GM20431 (cell line): Measurements from ENCODE around the gene CCBE1.

Experiments
- in situ Hi-C: fragments of 300-500 bp; cut with MseI, MboI; formaldehyde crosslinking; loops from one replicate; pipeline ENCODE4 v1.15.0; 2020; ENCODE audit warnings: low sequenced_read_pairs; ENCODE audit not compliant: unreplicated experiment

CCBE1 gene

DNA sequence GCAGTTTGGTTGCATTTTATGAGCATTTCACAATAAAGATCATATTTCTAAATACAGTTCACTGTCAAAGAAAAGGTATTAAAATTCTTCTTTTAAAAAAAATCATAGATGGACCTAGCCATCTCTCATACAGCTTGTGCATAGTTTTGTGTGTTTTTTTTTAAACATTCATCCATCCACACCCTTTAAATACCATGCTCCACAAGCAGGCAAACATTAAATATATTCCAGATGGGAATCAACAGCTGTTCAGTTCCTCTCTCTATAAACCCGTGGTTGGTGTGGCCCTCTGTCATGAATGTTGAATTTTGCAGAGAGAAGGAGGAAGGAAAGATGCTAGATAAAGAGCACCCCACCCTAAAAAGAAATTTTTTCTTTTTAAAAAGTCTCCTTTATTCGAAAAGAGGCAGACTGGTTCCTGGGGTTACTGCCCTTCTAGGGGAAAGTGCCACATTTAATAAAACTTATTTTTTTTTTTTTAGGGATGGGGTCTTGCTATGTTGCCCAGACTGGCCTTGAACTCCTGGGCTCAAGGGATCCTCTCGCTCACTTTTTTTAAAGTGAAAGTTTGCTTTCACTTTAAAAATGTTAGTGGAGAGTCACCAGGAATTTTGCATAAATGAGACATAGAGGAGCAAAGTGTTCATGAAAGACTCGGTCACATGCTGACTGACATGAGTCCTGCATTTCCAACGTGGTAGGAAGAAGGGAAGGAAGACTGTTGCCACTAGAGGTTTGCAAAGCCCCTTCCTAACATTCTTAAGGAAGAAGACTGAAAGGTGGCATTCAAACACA is 264.2 kb downstream of the CCBE1 start:
- in situ Hi-C loops, result no loop called here

DNA sequence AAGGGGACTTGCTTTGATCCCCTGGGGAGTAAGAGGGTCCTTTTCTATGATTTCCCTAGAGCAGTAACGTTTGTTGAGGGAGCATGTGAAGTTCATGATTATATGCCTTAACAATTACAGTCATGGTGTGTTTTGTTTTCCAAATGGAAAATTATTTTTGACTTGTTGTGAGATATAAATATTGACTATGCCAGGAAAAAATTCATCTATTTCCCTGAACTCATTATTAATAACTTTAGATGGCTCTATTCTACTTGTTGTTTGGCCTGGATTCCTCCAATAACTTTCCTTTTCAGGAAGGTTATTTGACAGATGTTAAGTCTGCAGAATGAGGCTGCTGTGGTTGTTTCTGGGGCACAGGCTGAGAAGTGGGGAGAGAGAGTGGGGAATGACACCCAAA is 266.1 kb downstream of the CCBE1 start:
- in situ Hi-C loops, result no loop called here

GRCh38 chr18:59429608-59430007 is 267.6 kb downstream of the CCBE1 start:
- in situ Hi-C loops, result no loop called here

- in situ Hi-C loops, result no loop called here
Measured at GRCh38 chr18:59428018-59428417, 269.2 kb downstream of the CCBE1 start.

DNA sequence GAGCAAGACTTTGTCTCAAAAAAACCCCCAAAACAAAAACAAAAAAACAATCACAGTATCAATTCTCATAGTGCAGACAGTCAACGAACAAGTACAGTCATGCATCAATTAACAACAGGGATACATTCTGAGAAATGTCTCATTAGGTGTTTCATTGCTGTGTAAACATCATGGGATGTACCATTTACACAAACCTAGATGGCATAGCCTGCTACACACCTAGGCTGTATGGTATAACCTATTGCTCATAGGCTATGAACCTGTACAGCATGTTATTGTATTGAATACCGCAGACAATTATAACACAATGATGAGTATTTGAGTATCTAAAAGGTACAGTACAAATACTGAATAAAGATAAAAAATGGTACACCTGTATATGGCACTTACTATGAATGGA is 270.4 kb downstream of the CCBE1 start:
- in situ Hi-C loops, result no loop called here

DNA sequence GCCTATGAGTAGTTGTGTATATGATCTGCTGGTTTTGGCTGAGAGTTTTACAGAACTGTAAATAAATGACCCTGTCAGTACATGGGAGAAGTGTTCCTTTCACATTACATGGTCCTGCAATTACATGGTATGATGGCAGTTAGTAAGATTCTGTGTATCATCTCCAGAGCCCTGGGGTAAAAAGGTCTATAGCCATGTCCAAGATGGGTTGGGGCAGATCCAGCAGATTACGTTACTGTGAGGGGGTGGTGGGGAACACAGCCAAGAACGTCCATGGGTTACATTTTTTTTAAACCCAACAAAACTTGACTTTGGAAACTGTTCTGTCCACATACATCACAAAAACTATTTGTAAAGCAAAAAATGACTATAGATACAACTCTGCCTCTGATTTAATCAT is 274.0 kb downstream of the CCBE1 start:
- in situ Hi-C loops, result no loop called here

DNA sequence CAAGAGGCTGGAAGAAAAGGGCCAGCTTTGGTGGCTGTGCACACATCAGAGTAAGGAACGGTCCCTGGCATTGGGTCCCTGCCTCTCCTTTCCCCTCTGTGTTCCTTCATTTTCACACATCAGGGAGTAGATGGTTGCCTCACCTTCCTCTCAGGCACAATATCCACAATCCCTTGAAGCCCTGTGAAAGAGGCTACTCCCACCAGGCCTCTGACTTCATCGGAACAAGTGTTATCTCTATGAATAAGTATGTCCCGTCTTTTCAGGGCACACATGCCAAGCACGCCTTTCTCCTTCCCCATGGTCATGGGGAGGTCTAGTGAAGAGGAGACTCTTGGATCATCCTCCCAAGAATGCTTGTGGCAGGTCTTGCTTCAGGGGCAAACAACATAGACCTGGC is 277.0 kb downstream of the CCBE1 start:
- in situ Hi-C loops, result no loop called here

GRCh38 chr18:59419386-59419785 is 277.8 kb downstream of the CCBE1 start:
- in situ Hi-C loops, result no loop called here

DNA sequence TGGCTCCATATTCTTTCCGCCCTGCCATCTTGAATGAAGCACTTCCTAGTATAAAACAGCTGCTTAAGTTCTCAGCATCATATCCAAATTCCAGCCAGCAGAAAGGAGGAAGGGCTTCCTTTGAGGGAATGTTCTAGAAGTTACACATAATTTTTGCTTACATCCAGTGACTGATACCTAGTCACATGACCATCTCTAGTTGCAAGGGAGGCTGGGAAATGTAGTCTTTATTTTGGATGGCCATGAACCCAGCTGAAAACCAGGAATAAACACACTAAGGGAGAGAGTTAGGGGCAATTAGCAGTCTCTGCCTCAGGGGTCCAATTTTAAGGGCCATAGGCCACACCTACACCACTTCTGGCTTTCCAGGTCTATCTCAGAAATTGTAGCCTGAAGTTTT is 280.4 kb downstream of the CCBE1 start:
- in situ Hi-C loops, result no loop called here

DNA sequence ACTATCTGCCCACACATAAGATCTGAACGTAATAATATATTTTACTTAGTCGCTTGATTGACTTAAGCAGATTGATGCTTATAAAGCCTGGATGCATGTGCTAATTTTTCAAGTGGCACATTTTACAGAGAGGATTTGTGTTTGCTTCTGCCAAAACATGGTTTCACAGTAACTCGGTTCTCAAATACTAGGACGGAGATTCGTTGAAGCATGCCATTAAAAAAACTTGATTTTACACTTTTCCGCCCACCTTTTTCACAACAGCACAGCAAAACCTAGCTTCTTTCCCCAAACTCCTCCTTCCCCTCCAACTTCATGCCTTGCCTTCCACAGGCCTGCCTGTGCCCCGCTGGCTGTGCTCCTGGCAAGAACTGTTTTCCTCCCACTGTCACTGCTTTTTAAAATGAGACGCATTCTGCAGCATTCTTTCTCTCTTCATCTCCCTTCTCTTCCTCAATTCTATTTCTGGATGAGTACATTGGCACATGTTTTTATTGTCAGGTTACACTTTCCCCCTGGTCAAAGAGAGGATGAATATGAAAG is 283.0 kb downstream of the CCBE1 start:
- in situ Hi-C loops, result no loop called here

- in situ Hi-C loops, result no loop called here
Measured at GRCh38 chr18:59402432-59403090, 294.7 kb downstream of the CCBE1 start.

DNA sequence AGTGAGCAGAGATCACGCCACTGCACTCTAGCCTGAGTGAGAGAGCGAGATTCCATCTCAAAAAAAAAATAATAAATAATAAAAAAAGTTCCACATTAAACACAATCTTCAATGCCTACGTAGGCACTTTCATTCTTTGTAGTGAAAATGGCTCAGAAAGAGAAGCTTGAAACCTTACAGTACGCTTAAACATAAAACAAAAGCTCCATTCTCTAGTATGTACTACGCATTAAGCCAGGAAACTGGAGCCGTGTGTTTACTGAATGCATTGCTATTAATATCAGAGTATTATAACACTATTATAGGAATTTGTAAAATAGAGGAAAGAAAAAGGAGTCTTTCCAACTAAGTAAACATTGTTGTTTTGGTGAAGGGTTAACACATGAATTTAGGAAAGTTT is 296.8 kb downstream of the CCBE1 start:
- in situ Hi-C loops, result no loop called here

- in situ Hi-C loops, result loop anchor here (10.0 kb wide), 1 partner anchor 81 kb away; the partner anchor contains the start of gene CPLX4
Measured at GRCh38 chr18:59395226-59396175, 301.7 kb downstream of the CCBE1 start.

DNA sequence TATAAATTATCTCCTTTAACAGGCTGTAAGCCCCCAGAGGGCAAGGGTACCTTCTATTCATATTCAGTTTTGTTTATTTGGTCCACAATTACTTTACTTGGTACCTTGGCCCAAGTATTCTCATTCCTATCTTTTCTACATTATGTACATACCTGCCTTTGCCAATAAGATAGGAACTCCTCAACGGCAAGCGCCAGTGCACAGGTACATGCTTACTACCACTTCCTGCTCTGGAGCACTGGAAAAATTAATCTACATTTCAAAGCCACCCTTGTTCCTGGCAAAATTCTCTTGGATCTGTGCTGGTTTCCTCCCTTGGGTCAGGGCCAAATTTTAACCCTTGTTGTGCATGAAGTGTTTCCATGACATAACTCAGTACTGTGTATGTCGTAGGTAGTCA is 303.8 kb downstream of the CCBE1 start:
- in situ Hi-C loops, result loop anchor here (10.0 kb wide), 1 partner anchor 79 kb away; the partner anchor contains the start of gene CPLX4

DNA sequence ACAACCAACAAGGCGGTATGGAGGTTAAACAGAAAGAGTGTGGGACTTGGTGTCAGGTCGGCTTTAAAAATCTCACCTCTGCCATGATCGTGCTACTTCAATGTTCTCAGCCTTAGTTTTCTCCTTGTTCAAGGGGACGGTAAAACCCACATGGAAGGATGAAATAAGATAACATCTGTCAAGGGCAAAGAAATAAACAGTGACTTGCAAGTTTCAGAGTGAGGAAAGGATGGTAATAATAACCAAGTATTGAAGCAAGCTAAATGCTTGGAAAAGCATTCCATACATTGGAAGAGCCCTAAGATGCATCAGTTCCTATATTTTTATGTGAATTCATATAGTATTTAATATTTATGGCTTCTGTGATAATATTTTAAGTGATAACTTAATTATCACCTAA is 308.4 kb downstream of the CCBE1 start:
- in situ Hi-C loops, result no loop called here

DNA sequence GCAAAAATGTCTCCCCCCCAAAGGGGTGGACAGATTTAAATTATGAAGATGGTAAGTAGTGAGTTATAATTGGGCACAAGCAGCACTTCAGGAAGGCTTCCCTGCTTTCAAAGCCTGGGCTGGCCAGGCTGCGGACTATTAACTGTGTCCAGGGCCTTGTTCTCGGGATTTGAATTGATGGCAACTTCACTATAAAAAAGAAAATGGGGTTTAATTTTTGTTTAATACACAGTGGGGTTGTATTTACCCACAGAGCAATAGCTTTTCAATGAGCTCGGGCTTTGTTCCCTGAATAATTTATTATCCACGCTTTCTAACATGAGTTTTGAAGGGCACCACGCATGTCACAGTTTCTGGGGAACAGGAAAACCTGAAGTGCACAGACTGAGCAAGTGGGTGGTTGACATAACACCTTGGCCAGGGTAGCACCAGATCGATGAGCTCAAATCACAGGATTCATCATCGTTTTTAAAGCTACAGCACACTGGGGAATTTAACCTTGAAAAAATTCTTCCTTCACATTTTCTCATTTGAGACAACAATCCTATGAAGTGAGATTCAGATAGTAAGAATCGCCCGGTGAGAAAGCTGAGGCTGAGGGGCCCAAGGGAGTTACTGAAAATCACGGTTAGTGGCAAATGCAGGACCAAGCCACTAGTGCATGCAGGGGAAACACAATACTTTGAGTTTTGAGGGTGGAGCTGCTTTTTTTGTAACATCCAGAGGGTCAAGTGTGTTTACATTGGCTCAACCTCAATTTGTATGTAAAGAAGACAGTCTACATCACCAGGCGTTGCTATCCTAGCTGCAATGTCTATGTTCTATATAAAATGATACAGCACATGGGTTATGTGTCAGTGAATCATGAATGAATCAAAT is 309.3 kb downstream of the CCBE1 start:
- in situ Hi-C loops, result no loop called here

DNA sequence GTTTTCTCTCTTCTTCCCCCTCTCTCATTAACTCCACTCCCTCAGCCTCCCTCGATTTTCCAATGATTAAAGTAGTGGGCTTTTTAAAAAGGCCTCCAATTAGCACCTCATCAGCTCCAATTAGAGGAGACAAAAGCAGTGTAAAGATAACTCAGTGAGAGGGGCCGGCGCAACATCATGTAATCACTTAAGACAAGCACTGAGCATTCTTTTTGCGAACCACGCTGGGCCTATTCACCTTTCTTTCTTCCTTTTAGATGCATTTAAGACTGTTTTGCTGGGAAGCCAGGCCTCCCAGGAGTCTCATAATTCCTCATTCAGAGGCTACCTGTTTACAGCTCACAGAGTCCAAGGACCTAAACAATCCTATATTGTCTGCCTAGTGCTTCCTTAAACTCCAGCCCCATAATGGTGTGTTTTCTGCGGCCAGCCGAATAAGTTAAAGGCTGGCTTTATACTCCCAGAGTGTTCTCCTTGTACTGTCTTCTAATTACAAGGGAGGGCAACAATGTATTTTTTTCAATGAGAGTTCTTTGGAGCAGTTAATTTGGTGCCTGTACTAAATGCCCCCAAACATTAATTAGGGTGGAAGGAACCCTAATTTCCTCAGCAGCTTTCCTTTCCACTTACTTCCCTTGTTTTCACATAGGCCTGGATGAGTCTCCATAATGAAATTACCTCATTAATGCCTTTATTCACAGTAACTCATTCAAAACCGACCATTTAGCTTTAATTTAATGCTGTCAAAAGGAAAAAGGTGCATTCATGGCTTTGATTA is 310.1 kb downstream of the CCBE1 start:
- in situ Hi-C loops, result no loop called here

GRCh38 chr18:59385191-59385590 is 312.0 kb downstream of the CCBE1 start:
- in situ Hi-C loops, result no loop called here

DNA sequence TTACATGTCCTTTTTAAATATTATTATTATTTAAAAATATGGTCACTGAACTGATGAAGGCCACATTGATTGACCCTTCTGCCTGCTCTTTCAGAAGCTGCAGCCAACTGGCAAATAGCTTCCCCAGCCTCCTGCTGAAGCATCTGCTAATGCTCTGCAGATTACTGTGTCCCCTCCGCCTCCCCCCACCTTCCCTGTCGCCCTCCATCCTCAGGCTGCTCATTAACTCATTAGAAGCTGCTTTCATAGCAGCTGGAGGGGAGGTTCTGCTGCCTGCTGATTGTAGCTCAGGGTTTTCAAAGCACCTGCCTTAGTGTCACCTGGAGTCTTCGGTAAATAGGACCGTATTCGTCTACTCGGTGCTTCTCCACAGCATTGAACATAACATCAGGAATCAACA is 313.4 kb downstream of the CCBE1 start:
- in situ Hi-C loops, result no loop called here
